Epidermal melanocyte (primary cell): ENCODE results near the gene ARL4D.

ENCODE experiments used
- DNase-seq: peaks from one replicate; pipeline ENCODE4 v3.0.0; 2011; ENCODE audit warnings: low spot score; ENCODE audit not compliant: insufficient read length

Gene ARL4D

DNA sequence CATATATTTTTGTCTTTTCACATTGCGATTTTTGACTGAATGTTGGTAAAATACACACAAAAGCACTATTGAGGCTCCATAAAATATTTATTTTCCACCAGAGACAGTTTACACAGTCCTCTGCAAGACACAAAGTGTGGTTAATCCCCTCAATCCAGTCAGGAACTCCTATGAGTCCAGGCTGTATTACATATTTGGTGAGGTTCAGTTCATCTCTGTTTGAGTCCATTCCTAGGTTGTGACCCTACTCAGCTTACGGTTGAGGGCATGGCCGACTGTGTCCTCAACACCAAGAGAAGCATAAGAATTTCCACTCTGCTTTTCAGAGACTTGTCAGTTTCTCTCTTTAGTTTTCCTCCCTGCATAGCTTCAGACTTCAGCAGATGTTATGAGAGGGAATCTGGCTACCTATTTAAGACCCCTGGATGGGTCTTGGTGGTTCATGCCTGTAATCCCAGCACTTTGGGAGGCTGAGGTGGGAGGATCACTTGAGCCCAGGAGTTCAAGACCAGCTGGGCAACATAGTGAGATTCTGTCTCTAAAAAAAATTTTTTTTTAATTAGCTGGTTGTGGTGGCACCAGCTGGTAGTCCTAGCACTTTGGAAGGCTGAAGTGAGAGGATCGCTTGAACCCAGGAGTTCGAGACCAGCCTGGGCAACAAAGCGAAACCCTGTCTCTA, 25.1 kb downstream of the ARL4D start:
- DNase-seq: no peak

DNA sequence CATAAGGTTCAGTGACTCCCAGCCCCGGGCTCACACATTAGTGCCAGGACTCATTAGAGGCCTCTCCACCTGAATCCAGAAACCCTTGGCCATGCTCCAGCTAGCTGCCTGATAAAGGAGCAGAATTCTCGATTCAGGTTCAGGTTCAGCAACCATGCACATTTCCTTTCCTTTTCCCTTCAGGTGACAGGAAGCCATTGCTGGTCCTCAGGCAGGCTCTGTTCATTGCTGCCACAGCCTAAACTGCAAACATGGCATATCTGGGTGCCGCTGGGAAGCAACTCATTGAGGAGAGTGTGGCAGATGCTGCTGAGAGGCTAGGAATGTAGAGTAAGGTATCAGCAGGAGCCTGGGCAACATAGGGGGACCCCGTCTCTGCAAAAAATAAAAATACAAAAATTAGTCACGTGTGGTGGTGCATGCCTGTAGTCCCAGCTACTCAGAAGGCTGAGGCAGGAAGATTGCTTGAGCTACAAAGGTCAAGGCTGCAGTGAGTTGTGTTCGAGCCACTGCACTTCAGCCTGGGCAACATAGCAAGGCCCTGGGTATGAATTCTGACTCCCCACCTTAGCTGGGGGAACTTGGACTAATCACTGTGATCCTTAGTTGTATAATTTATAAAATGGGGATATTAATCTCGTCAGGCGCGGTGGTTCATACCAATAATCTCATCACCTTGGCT, 28.7 kb downstream of the ARL4D start:
- DNase-seq: no peak

DNA sequence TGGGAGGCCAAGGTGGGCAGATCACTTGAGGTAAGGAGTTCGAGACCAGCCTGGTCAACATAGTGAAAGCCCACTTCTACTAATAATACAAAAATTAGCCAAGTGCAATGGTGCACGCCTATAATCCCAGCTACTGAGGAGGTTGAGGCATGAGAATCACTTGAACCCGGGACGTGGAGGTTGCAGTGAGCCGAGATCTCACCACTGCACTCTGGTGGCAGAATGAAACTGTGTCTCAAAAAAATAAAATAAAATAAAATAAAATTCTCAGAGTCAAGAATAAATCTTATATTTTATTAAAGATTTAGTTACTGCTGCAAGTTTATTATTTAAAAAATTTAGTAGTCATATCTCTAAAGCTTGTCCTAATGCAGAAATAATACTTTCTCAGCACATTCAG, 29.7 kb downstream of the ARL4D start:
- no peak for DNase-seq

DNA sequence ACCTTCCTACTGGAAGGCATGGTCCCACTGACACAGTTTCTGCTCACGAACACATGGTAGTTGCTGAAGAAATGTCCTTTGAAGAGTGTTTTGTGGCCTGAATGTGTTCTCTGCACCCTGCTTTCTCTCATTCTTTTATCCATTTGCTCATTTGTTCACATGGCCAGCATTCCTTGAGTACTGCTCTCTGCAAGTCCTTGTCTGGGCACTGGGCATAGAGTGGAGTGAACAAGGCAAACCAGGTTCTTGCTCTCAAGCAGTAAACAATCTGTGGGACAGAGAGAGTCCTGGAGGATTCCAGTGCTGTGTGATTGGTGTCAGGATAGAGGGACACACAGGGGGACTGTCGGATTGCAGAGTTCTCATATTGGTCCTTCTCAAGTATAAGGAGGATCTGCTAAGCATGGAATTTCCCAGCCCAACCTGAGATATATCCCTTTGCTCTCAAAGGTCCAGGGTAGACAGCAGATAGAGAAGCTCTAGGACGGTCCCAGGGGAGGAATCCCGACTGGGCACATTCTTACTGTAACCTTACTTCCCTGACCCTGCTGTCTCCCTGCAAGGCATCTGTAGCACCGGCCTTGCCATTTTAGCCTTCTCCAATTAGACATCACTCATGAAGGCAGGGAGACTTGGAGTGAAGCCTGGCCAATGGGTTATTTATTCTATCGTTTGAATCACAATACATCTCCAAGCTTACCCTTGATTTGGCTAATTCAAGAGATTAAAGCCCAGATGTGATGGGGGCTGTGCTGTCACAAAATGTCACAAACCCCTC, 32.3 kb downstream of the ARL4D start:
- DNase-seq: no peak

DNA sequence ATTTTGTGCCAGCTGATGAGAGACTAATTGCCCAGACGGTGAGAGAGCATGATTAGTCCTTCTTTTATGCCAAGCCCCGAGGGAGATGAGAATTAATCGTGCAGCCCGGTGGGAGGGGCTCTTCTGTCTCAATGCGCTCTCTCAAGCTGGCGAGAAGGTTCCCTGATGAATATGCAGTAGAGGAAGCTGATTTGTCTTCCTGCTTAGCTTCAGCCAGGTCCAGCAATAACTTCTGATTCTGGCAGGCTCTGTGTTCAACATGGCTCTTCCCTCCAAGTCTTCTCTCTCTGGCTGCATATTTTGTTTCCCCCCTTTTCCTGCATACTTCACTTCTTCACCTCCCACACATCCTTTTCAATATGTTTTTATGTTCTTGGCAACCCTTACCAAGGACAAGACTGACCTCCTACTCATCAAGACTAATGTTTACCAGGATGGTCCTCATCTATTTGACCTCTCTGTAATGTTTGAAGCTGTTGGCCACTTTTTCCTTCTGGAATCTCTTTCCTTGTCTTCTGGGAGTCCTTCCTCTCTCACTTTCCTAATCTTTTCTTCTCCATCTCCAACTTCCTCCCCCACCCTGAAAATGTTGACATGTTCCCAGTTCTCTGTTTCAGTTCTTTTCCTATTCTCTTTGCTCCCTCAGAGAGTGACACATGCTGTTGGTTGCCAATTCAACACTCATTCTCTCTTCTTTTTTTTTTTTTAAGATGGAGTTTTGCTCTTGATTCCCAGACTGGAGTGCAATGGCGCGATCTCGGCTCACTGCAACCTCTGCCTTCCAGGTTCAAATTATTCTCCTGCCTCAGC, 33.1 kb downstream of the ARL4D start:
- DNase-seq: no peak

DNA sequence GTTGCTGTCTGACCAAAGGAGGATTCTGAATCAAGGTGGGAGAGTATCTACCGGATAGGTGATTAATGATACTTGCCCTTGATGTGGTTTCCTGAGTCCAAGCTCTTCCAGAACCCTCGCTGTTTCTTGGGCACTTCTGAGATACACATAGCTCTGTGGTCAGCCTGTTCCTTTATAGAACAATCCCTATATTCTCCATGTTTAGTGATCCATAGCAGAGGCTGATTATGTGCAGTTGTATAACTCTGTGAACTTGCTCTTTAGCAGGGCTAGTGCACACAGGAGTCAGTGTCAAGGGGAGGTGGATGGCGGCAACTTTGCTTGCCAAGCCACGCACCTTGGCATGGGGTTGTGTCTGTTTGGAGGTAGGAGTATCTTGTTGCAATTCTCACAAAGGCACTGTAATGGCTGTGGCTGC, 36.1 kb downstream of the ARL4D start:
- no peak for DNase-seq

DNA sequence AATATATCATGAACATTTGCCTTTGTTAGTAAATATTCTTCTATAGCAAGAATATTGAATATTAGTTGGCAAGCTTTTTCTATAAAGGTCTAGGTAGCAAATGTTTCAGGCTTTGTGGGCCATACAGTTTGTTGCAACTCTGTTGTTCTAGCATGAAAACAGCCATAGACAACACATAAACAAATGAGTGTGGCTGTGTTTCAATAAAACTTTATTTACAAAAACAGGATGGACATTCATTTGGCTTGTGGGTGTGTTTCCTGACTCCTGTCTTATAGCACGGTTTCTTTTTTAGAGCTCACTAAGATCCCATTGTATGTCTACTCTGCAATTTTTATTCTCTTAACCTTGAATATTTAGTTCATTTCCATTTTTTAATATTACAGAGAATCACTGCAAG, 39.0 kb downstream of the ARL4D start:
- DNase-seq: no peak

DNA sequence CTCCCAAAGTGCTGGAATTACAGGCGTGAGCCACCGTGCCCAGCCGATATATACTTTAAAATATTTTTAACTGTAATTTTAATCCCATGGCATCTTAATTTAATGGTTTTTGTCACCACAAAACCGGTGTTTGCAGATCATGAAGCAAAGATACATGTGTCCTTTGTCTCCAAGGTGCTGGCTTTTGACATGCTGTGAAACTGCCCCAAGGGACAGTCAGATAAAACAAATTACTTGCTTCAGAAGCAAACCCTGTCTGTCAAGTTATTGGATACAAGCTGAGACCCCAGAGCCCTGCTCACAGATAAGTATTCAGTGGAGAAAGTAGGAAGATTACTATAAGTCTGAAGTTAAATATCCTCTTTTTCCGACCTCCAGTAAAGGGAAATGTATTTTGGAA, 39.8 kb downstream of the ARL4D start:
- DNase-seq: no peak

DNA sequence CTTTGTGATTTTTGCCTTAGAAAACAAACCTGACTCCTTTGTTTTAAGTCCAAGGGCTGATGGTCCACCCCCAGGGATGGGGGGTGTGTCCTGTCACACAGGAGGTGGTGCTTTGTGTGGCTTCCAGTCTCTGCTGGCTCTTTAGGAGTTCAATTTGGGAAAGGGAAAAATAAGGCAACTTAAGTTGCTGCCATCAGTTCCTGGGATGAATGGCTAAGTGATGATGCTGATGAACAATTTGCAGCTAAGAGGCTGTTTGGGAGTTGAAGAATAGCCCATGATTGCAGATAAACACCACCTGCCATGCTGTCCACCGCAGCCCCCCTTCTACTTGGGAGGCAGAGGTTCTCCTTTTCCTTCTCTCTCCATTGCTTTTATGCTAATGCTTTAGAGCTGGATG, 40.2 kb downstream of the ARL4D start:
- DNase-seq: no peak

DNA sequence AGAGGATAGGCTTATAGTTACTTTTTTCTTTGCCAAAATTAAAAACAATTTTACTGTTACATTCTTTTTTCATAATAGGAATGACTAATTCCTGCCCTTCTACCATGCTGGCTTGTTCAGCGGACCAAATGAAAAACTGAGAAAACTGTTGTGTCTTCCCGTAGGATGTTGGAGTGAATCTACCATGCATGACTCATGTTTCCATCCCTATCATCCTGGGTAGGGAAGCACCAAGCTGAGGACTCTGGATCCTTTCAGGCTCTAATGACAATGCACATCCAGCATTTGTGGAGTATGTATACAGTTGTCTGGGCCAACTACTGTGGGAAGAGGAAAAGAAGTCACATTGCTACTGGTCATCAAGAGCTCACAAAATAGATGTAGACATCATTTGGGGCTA, 43.9 kb downstream of the ARL4D start:
- DNase-seq: no peak

DNA sequence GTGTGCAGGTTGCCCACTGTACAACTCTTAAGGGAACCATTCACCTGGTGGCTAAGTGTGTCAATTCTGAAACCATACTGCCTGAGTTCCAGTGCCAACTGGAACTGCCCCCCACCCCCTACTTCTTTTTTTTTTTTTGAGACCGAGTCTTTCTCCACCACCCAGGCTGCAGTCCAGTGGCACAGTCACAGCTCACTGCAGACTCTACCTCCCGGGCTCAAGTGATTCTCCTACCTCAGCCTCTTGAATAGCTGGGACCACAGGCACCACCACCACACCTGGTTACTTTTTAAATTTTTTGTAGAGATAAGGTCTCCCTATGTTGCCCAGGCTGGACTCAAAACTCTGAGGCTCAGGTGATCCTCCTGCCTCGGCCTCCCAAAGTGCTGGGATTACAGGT, 44.6 kb downstream of the ARL4D start:
- DNase-seq: no peak

DNA sequence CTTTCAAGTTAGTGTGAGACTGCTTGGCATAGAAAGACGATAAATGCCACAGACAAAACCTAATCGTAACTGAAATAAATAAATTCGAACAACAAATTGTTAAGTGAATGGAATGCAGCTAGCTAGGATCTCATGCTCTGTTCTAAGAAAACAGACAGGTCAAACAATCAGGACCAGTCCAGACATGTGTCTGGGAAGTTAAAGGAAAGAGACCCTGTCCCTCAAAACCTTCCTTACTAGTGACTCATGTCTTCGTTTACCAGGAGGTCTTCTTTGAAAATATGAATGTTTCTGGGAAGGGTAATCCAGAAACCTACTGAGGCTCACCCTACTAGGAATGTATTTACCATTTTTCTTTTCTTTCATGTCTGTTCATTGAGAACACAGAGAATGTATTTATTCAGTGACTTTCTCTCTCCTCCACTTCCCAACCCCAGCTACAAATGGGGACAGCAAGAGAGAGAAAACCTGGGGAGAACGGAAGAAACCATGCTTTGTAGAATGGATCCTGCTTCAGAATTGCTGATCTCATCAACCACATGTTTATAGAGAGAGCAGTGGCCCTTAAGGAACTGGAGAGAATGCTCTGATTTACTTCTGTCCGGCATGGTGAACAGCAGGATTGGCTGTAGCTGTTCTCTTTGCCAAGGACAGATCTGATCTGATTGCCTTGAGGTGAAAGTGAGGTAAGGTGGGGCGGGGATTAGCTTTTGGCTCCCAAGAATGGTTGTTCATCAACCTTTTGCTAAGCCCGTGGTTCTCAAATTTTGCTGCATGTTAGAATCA, 45.6 kb downstream of the ARL4D start:
- DNase-seq: no peak

DNA sequence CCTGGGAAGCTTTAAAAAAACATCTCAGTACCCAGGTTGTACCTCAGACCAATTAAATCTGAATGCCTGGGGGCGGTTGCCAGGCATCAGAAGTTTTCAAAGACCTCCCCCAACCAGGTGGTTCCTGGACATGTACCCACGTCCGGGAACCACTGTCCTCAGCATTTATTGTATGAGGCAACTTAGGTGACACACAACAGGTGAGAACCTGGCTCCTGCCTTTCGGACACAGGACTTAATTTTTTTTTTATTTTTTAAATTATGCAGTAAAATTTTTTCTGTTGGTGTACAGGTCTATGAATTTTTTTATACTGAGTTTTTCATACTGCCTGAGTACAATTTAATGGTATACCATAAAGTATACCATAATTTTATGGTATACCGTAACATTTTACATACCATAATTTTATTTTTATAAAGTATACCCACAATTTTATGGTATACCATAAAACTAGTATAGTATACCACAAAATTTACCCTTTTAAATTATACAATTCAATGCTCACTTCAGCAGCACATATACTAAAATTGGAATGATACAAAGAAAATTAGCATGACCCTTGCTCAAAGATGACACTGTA, 46.3 kb downstream of the ARL4D start:
- DNase-seq: no peak

DNA sequence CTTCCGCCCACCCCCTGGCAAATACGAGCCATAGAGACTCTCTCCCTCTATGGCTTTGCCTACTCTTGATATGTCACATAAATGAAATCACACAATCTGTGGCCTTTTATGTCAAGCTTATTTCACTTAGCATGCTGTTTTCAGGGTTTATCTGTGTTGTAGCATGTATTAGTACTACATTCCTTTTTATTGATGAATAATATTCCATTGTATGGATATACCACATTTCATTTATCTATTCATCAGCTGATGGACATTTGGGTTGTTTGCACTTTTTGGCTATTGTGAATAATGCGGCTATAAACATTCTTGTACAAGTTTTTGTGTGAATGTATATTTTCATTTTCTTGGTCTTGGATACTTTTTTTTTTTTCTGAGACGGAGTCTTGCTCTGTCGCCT, 48.0 kb downstream of the ARL4D start:
- DNase-seq: no peak

DNA sequence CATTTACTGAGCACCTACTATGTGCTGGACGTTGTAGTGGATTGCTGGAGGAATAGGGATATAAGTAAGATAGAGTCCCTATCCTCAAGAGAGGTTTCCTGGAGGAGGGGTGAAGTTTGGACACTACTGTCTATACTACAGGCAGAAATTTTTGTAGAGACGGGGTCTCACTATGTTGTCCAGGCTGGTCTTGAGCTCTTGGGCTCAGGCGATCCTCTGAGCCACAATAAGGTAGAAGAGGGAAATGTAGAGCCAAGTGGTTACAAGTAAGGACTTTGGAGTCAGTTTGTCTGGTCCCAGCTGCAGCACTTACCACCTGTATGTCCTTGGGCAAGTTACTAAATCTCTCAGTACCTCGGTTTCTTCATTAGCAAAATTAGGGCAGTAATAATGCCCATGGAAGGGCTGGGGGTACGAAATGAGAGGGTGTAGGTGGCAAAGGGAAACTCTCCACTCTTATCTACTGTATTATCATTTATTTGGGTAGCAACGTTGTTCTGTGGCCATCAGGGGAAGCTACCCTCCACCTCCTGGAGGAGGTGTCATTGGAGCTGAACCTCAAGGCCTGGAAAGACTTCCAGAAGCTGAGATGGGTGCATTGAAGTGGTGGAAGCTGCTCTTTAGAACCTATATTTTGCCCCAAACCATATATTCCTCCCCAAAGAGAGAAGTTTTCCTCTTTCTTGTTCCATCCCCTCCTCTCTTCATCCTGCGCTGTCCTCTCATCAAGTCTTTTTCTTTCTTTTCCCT, 50.1 kb downstream of the ARL4D start:
- no peak for DNase-seq

DNA sequence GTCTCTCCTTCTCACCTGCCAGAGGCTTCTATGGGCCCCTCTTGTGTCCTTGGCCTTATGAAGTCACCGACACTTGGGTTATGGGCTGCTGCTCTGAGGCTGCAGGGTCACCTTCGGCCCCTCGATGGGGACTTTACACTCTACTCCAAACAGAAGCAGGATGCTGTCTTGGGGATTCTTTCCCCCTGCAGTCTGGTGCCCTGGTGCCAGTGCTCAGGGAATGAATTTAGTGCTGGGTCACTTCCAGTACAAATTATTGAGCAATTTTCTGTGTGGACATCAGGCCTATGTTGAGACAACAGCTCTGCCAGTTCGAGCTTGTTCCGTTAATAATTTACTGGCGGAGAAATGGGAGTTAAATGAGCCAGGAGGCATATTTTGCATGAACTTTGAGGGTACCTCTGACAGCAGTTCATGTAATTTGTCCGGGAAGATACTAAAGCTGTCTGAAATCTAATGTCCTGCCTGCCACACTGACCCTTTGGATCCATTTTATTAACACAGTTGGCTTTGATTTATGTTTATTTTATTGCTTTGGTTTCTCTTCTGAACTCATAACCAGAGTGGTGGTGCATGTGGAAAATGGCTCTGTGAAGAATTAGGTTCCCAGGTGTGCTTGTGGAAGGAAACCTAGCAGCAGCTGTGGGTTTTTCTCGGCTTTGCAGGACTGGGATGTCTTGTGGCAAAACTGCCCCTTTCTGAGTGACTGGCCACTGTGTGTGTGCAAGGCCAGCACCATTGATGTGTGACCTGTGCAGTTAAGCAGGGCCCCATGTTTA, 50.9 kb downstream of the ARL4D start:
- no peak for DNase-seq
